Measurements from ENCODE around the gene NAA80. TPM values are rescaled to one million over a fixed set of nuclear protein-coding genes. Genes with fewer than 3 reads are reported as not detected.

NAA80 gene
- total and polyA plus RNA-seq, 2 of the 13 experiments (the other 11 are each of a cell fraction or from before 2014, with no cell fraction given) = 3.4 to 8.7 TPM

DNA sequence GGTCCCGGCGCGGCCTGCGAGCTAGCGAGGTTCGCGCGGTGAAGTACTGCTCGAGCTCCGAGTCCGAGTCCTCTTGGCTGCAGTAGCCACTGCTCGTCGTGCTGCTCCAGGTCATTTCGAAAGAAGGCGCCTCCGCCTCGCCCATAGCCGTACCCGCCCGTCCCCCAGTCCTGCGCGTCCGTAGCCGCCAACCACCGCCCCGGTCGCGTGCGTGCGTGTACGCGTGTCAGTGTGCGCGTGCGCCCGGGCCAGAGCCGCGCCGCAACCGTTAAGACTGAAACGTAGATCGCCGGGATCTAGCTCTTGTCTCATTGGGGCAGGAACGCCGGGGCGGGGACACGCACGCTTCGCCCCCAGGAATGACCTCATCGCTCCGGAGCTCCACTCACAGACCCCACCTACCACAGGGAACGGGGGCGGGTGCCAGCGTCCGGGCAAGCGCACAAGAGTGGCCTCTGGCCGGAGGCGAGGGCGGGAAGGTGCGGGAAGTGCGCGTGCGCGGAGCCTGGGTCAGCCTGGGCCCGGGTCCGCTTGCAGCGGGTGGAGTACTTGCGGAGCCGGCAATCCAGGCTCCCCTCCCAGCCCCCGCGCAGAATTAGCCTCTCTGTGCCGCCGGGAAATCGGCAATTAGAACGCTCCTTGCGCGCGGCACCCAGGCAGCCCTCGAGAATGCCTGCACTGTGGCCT, 38.1 kb upstream of the NAA80 start (continued):
- TF ChIP-seq, protein P1, sequence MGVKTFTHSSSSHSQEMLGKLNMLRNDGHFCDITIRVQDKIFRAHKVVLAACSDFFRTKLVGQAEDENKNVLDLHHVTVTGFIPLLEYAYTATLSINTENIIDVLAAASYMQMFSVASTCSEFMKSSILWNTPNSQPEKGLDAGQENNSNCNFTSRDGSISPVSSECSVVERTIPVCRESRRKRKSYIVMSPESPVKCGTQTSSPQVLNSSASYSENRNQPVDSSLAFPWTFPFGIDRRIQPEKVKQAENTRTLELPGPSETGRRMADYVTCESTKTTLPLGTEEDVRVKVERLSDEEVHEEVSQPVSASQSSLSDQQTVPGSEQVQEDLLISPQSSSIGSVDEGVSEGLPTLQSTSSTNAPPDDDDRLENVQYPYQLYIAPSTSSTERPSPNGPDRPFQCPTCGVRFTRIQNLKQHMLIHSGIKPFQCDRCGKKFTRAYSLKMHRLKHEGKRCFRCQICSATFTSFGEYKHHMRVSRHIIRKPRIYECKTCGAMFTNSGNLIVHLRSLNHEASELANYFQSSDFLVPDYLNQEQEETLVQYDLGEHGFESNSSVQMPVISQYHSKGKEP (CRISPR knock-in tag; IDR thresholded peaks at IDR 0.05) = no peak
- peak; percentile 20; the same call in 1 of the 2 replicates for TF ChIP-seq FOXO1 (CRISPR knock-in tag; IDR thresholded peaks at IDR 0.05)
- peak; percentile 66; the same call in 1 of the 2 replicates for TF ChIP-seq SAFB2 (CRISPR knock-in tag; IDR thresholded peaks at IDR 0.05; ENCODE audit: borderline replicate concordance, low read depth)
- peak; percentile 83; the same call in 1 of the 2 replicates for TF ChIP-seq KLF12 (CRISPR knock-in tag; IDR thresholded peaks at IDR 0.05; ENCODE audit: borderline replicate concordance)
- TF ChIP-seq NR2C2 (CRISPR knock-in tag; IDR thresholded peaks at IDR 0.05; ENCODE audit: borderline replicate concordance) = peak; percentile 55; the same call in 1 of the 2 replicates
- TF ChIP-seq, protein P2, sequence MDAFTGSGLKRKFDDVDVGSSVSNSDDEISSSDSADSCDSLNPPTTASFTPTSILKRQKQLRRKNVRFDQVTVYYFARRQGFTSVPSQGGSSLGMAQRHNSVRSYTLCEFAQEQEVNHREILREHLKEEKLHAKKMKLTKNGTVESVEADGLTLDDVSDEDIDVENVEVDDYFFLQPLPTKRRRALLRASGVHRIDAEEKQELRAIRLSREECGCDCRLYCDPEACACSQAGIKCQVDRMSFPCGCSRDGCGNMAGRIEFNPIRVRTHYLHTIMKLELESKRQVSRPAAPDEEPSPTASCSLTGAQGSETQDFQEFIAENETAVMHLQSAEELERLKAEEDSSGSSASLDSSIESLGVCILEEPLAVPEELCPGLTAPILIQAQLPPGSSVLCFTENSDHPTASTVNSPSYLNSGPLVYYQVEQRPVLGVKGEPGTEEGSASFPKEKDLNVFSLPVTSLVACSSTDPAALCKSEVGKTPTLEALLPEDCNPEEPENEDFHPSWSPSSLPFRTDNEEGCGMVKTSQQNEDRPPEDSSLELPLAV (CRISPR knock-in tag; conservative IDR thresholded peaks at IDR 0.05; ENCODE audit: low read depth) = 0 out of 2 replicates have a peak, but pooled peaks have one; percentile 22
- peak; percentile 56 for TF ChIP-seq GATA4 (IDR thresholded peaks at IDR 0.05; ENCODE audit: borderline replicate concordance, low read depth)
- no peak for TF ChIP-seq MAFG (CRISPR knock-in tag; IDR thresholded peaks at IDR 0.05)
- no peak; the same call in 1 of the 2 replicates for TF ChIP-seq MAF1 (CRISPR knock-in tag; IDR thresholded peaks at IDR 0.05; ENCODE audit: borderline replicate concordance)
- TF ChIP-seq SMARCC2 (IDR thresholded peaks at IDR 0.05) = no peak
- peak; percentile 87; the same call in 1 of the 2 replicates for TF ChIP-seq ZNF564 (CRISPR knock-in tag; IDR thresholded peaks at IDR 0.05)
- TF ChIP-seq, protein P3, sequence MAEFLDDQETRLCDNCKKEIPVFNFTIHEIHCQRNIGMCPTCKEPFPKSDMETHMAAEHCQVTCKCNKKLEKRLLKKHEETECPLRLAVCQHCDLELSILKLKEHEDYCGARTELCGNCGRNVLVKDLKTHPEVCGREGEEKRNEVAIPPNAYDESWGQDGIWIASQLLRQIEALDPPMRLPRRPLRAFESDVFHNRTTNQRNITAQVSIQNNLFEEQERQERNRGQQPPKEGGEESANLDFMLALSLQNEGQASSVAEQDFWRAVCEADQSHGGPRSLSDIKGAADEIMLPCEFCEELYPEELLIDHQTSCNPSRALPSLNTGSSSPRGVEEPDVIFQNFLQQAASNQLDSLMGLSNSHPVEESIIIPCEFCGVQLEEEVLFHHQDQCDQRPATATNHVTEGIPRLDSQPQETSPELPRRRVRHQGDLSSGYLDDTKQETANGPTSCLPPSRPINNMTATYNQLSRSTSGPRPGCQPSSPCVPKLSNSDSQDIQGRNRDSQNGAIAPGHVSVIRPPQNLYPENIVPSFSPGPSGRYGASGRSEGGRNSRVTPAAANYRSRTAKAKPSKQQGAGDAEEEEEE (CRISPR knock-in tag; IDR thresholded peaks at IDR 0.05; ENCODE audit: borderline replicate concordance) = no peak
- TF ChIP-seq PITX1 (CRISPR knock-in tag; IDR thresholded peaks at IDR 0.05) = peak; percentile 20; the same call in 1 of the 2 replicates
- TF ChIP-seq ONECUT2 (CRISPR knock-in tag; IDR thresholded peaks at IDR 0.05) = no peak
- TF ChIP-seq ZMYM2 (CRISPR knock-in tag; IDR thresholded peaks at IDR 0.05) = peak; percentile 72; the same call in 1 of the 2 replicates
- peak; percentile 7 for TF ChIP-seq MED8 (CRISPR knock-in tag; IDR thresholded peaks at IDR 0.05; ENCODE audit: insufficient replicate concordance)
- peak; percentile 85 for TF ChIP-seq KDM5B (CRISPR knock-in tag; IDR thresholded peaks at IDR 0.05; ENCODE audit: borderline replicate concordance)
- TF ChIP-seq, protein P4, sequence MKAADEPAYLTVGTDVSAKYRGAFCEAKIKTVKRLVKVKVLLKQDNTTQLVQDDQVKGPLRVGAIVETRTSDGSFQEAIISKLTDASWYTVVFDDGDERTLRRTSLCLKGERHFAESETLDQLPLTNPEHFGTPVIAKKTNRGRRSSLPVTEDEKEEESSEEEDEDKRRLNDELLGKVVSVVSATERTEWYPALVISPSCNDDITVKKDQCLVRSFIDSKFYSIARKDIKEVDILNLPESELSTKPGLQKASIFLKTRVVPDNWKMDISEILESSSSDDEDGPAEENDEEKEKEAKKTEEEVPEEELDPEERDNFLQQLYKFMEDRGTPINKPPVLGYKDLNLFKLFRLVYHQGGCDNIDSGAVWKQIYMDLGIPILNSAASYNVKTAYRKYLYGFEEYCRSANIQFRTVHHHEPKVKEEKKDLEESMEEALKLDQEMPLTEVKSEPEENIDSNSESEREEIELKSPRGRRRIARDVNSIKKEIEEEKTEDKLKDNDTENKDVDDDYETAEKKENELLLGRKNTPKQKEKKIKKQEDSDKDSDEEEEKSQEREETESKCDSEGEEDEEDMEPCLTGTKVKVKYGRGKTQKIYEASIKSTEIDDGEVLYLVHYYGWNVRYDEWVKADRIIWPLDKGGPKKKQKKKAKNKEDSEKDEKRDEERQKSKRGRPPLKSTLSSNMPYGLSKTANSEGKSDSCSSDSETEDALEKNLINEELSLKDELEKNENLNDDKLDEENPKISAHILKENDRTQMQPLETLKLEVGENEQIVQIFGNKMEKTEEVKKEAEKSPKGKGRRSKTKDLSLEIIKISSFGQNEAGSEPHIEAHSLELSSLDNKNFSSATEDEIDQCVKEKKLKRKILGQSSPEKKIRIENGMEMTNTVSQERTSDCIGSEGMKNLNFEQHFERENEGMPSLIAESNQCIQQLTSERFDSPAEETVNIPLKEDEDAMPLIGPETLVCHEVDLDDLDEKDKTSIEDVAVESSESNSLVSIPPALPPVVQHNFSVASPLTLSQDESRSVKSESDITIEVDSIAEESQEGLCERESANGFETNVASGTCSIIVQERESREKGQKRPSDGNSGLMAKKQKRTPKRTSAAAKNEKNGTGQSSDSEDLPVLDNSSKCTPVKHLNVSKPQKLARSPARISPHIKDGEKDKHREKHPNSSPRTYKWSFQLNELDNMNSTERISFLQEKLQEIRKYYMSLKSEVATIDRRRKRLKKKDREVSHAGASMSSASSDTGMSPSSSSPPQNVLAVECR (CRISPR knock-in tag; IDR thresholded peaks at IDR 0.05; ENCODE audit: borderline replicate concordance) = peak; percentile 99
- TF ChIP-seq ZNF782 (CRISPR knock-in tag; IDR thresholded peaks at IDR 0.05; ENCODE audit: borderline replicate concordance) = peak; percentile 66; the same call in 1 of the 2 replicates
